ENCODE results near the gene CLCN3. TPM values are rescaled to one million over a fixed set of nuclear protein-coding genes. Genes with fewer than 3 reads are reported as not detected.

Gene CLCN3
- total and polyA plus RNA-seq, 9 of the 15 experiments (the other 6 are each of a cell fraction or from before 2014, with no cell fraction given): 12.7 to 60.6 (median 38.5) TPM

GRCh38 chr4:169626331-169627282 lies 6.2 kb downstream of the CLCN3 start (continued):
- TF ChIP-seq MYC (IDR thresholded peaks at IDR 0.05; ENCODE audit: low read depth, low read length) (no peak), MYC (CRISPR knock-in tag; IDR thresholded peaks at IDR 0.05; ENCODE audit: borderline replicate concordance, low read depth) (no peak), KLF16 (IDR thresholded peaks at IDR 0.05) (peak; percentile 92), HMG20A (CRISPR knock-in tag; conservative IDR thresholded peaks at IDR 0.05) (no peak), ZC3H4 (CRISPR knock-in tag; IDR thresholded peaks at IDR 0.05; ENCODE audit: borderline replicate concordance) (no peak), BACH1 (tag; IDR thresholded peaks at IDR 0.05) (no peak), ZNF224 (CRISPR knock-in tag; IDR thresholded peaks at IDR 0.05) (no peak), ZNF764 (CRISPR knock-in tag; IDR thresholded peaks at IDR 0.05; ENCODE audit: low read depth) (no peak), NFIC (IDR thresholded peaks at IDR 0.05) (peak; percentile 91), STAG1 (CRISPR knock-in tag; IDR thresholded peaks at IDR 0.05; ENCODE audit: borderline replicate concordance) (no peak), SMAD2 (IDR thresholded peaks at IDR 0.05; ENCODE audit: low read depth, low read length) (no peak), ZBTB17 (CRISPR knock-in tag; IDR thresholded peaks at IDR 0.05) (no peak), PRMT5 (CRISPR knock-in tag; IDR thresholded peaks at IDR 0.05) (no peak), ELK3 (CRISPR knock-in tag; IDR thresholded peaks at IDR 0.05) (no peak), MAZ (CRISPR knock-in tag; conservative IDR thresholded peaks at IDR 0.05 in 1 of 2, IDR thresholded peaks at IDR 0.05 in 1 of 2) (0 out of 4 replicates have a peak, but pooled peaks of 1 of the 2 experiments have one; percentile 39), PHF20 (IDR thresholded peaks at IDR 0.05; ENCODE audit: partially characterized antibody) (peak; percentile 61), PHB (CRISPR knock-in tag; IDR thresholded peaks at IDR 0.05) (no peak)
- TF ChIP-seq, protein P1, sequence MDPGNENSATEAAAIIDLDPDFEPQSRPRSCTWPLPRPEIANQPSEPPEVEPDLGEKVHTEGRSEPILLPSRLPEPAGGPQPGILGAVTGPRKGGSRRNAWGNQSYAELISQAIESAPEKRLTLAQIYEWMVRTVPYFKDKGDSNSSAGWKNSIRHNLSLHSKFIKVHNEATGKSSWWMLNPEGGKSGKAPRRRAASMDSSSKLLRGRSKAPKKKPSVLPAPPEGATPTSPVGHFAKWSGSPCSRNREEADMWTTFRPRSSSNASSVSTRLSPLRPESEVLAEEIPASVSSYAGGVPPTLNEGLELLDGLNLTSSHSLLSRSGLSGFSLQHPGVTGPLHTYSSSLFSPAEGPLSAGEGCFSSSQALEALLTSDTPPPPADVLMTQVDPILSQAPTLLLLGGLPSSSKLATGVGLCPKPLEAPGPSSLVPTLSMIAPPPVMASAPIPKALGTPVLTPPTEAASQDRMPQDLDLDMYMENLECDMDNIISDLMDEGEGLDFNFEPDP (CRISPR knock-in tag; IDR thresholded peaks at IDR 0.05): no peak
- TF ChIP-seq, protein P2, sequence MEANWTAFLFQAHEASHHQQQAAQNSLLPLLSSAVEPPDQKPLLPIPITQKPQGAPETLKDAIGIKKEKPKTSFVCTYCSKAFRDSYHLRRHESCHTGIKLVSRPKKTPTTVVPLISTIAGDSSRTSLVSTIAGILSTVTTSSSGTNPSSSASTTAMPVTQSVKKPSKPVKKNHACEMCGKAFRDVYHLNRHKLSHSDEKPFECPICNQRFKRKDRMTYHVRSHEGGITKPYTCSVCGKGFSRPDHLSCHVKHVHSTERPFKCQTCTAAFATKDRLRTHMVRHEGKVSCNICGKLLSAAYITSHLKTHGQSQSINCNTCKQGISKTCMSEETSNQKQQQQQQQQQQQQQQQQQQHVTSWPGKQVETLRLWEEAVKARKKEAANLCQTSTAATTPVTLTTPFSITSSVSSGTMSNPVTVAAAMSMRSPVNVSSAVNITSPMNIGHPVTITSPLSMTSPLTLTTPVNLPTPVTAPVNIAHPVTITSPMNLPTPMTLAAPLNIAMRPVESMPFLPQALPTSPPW (CRISPR knock-in tag; IDR thresholded peaks at IDR 0.05): peak; percentile 51
- TF ChIP-seq, protein P3, sequence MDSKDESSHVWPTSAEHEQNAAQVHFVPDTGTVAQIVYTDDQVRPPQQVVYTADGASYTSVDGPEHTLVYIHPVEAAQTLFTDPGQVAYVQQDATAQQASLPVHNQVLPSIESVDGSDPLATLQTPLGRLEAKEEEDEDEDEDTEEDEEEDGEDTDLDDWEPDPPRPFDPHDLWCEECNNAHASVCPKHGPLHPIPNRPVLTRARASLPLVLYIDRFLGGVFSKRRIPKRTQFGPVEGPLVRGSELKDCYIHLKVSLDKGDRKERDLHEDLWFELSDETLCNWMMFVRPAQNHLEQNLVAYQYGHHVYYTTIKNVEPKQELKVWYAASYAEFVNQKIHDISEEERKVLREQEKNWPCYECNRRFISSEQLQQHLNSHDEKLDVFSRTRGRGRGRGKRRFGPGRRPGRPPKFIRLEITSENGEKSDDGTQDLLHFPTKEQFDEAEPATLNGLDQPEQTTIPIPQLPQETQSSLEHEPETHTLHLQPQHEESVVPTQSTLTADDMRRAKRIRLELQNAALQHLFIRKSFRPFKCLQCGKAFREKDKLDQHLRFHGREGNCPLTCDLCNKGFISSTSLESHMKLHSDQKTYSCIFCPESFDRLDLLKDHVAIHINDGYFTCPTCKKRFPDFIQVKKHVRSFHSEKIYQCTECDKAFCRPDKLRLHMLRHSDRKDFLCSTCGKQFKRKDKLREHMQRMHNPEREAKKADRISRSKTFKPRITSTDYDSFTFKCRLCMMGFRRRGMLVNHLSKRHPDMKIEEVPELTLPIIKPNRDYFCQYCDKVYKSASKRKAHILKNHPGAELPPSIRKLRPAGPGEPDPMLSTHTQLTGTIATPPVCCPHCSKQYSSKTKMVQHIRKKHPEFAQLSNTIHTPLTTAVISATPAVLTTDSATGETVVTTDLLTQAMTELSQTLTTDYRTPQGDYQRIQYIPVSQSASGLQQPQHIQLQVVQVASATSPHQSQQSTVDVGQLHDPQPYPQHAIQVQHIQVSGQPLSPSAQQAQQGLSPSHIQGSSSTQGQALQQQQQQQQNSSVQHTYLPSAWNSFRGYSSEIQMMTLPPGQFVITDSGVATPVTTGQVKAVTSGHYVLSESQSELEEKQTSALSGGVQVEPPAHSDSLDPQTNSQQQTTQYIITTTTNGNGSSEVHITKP (IDR thresholded peaks at IDR 0.05; ENCODE audit: partially characterized antibody): peak; percentile 41

Measured in K562 (cell line).